CD4-positive, alpha-beta T cell treated with Interleukin-17A for 4 hours (primary cell): ENCODE measurements around the gene GALC.

Experiments used
- DNase-seq: peaks from one replicate; pipeline ENCODE4 v3.0.0-alpha.2; 2020; ENCODE audit warnings: mixed read lengths

The GALC gene

DNA sequence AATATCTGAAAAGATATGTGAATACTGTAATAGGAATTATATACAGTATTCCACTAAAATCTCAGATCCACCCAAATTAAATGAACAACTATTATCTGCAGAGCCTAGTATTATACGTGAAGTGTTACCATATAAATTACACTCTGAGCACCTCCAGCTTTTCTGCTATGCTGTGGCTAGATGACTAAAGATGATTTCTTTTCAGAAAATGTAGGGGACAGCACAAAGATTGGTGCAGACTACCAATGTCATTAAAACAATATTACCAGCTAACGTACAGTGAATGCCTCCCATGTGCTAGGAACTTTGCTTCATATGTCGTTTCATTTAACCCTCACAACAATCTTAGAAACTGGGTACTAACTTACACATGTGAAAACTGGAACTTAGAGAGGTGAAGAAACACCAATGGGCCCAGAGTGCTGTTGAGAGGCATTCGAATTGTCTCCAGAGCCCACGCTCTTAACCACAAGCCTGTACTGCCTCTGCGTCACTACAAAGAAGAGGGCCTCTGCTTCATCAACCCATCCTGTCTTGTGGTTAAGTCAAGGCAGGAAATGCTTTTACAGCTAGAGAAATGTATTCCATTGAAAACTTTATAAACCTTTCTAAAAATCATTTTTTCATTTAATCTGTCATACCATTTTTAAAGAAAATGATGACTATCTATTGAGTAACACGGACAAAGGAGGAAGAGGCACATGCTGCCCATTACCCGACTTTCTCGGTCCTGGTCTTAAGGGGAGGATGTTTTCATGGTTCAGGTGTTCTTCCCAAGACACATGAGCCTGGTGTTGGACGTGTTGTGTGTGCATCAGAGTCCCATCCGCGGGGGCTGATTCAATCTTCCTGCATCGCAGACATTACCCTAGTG is 13.2 kb upstream of the GALC start:
- peak; percentile 72 for DNase-seq

DNA sequence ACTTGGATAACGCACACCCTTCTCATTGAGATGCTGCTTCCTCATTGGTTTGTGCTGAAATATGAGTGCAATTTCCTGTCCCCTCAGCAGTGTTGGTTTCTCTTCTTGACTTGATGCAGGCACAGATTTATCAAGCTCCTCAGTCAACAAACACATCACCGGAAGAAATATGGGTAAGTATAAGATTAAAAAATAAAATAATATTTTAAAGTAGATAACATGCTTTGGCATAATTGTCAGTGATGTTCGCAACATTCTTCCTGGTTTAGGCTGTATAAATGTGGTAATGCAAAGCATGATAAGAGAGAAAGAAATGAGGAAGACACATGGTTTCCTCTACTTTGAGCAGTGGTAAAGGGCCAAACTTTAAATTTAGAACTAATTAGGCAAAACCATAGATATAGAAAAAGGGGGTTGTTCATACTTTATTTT is 12.1 kb upstream of the GALC start, which contains the start of gene GPR65:
TSS of gene GPR65 (plus strand) at position 86 of the 432 bp plus-strand sequence. CDS start 5,713 bp downstream, outside the sequence.
- peak; percentile 40 for DNase-seq

DNA sequence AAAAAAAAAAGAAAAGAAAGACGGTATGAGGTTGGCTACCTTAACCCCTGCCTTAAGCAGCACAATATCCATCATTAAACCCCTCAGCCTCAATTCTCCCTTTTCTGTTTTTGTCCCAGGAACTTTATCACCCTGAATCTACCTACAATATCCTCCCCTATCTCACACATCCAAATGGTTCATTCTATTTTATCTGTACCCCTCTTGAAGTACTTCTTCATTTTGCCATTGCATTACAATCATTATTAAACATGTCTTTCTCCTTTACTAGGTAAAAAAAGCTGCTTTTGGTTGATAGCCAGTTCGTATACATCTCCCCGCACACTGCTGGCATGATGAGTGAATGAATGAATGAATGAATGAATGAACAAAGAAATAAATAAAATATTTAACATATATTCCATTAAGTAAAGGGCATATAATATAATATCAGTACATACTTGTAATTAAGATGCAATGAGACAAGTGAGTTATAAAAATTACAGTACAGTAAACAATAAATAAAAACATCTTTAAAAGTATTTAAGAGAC is 11.6 kb upstream of the GALC start:
- DNase-seq, result no peak

DNA sequence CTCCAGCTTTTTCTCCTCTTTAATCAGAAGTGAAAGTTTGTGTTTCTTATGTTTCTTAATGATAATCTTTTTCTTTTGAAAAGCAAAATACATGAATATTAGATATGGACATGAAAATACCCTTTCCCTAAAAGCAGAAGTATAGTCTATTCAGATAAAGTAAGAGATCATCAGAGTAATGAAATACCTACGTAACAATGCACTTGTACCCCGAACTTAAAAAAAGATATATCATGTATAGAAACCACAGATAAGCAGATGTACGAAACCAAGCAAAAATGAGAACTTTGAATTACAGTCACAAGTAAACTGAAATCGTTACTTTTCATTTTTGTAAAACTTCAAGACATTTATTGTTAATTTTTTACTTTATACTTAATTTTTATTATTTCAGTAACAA is 10.4 kb upstream of the GALC start:
- no peak for DNase-seq

DNA sequence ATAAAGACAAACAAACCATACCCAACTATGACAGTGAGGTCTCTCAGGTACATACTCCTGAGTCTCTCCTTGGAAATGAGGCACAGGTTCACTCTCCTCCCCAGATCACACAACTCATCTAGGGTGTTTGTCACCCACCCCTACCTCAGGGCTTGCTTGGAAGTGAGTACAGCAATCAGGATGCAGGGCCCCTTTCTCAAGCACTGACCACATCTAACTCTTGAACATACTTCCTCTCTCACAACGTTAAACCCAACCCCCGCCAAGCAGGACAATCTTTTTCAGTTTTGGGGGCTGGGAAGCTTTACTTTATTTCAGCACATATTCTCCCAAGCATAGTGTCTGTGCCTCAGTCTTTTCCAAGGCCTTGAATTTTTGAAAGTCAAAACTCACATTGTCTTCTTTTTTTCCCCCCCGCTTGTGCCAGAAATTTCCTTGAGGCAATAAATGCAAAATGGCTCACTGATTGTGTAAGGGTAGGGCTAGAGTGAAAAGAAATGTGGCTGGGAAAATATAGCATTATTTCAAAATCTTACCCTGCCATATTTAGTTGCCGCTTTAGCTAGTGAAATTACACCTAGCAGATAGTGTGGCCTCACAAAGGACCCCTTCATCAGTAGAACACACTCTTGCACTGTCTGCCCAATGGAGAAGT is 9.6 kb upstream of the GALC start:
- peak; percentile 11 for DNase-seq

DNA sequence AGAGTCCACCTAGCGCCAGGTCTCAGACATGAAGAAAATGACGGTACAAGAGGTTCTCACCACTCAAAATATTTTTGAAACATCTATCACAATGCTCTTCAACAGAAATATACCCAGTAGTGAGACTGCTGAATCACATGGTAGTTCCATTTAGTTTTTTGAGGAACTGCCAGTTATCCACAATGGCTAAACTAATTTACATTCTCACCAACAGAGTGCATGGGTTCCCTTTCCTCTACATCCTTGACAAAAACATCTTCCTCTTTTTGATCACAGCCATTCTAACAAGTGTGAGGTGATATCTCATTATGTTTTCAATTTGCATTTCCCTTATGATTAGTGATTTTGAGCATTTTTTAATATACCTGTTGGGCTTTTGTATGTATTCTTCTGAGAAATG is 6.3 kb upstream of the GALC start:
- no peak for DNase-seq

DNA sequence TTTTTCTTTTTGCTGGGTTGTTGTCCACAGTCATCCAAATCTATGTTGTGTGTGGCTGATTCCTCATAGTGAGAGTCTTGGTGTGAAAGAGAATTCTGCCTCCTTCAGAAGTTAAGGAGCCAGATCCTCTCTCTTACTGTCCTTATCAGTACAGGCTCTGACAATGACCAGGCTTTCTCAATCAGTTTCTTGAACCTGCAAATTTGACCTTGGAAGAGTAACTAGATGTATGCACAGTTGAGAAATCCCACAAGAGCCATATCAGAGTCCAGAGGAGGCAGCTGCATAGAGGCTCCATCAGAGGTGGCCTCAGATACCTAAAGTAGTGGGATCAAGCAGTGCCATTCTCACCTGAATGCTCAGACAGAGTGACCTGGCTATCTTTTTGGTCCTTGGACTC is 5.5 kb upstream of the GALC start:
- DNase-seq, result no peak

DNA sequence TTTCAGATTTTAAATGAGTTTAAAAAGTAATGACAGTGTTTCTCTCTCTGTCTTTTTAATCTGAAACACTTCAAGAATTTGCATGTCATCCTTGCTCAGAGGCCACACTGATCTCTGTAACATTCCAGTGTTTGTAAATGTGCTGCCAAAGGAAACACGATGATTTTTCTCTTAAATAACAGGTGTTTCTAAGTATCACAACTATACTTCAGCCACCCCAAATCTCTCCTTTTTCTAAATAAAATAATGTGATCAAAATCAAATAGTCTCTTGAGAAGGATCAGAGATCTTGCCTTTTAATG is 3.3 kb upstream of the GALC start:
- DNase-seq, result no peak

DNA sequence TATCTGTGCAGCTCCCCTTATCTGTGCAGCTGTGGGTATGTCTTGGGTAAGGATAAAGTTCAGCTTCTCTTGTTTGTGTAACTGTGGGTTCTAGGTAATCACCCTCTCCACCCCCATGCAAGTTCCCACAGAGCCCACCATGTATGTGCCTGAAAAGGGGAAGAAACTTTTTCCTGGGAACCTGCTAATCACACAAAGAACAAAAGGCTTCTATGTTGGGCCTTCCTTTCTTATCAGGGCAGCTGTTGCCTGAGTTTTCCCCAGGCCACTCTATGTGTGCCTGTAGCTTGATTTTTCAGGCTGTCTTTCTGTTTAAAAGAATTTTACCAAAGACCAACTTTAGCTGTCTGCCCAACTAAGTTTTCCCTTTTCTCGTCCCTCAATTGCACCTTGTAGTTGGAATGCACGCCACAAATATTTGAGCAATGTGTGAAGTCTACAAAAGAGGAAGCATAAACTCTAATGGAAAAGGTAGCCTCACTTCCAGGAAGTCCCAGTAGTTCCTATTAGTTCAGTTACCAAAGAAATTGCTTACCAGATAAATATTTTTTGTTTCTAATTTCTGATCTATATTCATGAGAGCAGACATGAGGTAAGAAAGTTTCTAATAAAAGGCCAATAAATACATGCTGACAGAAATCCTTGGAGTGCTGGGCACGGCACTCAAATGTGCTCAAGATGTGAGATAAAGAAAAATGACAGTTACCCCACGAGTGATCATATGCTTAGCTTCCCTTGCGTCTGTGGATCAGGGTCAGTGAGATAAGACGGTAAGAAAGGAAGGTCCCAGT is 2.7 kb upstream of the GALC start:
- no peak for DNase-seq

DNA sequence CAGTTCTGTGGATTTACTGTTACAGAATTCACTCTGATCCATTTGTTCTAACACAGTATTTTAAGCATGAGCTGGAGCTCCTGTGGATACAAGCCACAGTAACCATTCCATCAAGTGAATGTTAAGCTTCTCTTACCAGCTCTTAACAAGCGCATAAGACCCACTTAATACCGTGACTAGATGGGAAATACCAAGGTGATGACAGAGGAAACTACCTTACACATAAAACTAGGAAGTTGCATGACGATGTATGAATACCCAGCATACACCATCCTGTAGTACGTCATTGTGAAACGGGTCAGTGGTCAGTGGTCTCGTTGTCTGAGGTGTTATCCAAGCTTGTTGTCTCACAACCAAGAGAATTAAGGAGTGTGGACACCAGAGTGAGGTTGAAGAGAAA is 2.0 kb upstream of the GALC start:
- no peak for DNase-seq

DNA sequence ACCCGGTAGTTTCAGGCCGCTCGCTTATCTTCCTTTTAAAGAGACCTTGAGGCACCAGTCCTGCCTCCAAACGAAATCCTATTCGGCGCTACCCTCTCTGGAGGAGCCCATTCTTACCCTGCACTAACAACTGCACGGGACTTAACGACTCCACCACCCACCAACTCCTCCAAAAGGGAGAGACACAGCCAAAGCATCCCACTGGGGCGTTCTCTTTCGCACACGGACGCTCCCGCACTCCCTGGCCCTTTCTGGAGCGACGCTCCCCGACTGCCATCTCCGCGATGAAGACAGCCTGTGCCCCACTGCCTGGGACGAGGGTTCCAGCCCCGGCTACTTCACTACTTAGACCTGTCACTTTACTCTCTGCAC is 650 bp downstream of the GALC start:
- DNase-seq, result no peak

DNA sequence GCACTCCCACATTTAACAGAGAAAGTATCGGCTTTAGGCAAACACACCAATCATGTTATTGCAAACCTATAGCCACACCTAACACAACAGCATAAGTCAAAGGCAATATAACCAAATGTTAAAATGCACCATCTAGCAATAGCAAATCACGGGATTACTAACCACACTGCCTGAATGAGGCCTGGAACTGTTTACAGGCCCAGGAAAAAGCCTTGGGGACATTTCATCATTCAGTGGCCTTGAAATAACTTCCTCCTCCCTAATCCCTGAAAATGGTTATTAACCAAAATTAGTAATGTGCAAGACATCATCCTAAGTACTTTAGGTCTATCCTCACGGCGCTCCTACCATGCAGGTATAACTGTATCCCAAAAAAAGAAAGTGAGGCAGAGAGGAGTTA is 2.3 kb downstream of the GALC start:
- no peak for DNase-seq

DNA sequence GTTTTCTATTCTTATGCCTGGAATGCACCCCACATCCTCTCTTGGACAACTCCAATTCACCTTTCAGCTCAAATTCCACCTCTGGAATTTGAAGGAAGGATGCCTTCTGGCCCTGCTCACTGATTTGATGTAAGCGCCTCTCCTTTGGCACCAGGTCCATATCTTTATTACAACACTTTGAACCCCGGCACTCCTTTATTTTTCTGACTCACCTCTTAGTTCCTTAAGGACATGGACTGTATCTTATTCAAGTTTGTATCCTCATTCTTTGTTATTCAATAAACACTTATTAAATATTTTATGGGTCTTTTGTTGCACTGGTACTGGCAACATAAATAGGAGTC is 3.1 kb downstream of the GALC start:
- no peak for DNase-seq

DNA sequence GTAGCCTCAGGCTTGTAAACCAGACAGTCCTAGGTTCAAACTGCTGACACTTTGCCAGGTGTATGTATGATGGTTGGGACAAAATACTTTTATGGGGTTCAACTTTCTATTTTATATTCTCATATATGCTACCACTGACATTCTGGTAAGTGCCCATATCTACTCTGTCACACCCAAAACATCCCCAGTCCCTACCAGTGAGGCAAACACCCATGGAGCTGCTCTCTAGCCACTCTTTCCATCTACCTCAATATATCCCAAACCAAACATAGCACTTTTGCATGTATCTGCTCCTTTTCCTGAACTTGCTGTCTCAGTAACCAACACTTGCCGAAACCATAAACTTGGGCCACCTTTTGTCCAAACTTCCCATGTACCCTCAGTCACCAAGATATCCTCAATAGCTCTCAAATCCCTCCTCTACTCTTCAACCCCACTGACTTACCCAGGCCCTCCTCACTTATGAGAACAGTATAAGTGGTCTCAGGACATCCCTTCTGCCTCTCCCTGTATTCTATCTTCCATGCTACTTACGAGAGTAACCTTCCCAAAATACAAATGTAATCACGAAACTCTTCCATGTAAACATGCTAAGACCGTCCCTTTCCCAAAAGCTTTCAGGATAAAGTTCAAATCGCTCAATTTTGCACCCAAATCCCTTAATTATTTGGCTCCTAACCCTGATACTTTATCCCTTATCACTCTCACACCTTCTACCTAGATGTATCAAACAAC is 3.6 kb downstream of the GALC start:
- DNase-seq, result no peak

DNA sequence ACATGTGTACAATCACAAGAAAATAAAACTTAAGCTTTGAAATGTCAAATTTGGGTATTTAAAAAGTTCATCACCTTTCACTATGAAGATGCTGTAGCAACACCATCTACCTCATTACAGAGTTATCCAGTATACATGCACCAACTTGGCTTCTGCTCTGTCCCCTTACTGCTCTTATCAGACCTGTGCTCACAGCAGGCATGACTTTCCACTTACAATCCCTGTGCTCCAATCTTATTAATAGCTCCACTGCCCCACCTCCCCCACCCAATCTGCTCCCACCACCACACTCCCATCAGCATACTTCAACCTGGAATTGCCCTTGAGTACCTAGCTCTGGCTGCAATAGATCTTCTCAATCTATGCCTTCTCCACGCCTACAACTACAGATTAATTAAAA is 13.3 kb downstream of the GALC start:
- DNase-seq, result no peak

DNA sequence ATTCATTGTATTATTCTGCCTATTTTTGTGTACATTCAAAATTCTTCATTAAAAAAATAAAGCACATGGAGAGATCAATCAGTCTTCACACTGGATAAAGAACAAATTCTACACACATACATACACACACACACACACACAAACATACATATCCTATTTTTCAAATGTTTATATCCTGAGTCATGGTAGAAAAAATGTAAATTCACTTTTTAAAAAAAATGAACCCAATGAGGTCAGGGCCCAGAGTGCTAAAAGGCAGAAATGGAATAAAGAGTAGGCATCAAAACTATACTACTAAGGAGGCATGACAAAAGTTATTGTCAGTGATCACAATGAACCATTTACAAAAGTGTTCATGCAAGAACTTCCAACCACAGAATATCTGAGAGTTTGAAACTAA is 17.3 kb downstream of the GALC start:
- no peak for DNase-seq

DNA sequence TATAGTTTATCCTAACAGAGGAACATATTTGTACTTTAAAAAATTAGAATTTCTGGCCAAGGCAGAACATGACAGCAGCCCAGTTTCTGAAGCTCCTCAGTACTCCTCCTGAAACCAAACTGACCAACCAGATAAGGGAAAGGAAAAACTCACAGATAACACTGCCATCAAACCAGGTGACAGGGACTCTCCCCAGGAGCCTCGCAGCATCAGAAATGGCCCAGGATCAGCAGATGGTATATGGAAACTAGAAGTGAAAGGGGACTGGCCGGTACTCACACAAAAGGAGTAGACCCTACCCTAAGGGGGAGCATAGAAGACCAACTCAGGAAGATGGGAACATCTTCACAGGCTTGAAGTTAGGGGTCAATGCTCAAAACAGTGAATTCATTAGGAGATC is 22.0 kb downstream of the GALC start:
- no peak for DNase-seq

DNA sequence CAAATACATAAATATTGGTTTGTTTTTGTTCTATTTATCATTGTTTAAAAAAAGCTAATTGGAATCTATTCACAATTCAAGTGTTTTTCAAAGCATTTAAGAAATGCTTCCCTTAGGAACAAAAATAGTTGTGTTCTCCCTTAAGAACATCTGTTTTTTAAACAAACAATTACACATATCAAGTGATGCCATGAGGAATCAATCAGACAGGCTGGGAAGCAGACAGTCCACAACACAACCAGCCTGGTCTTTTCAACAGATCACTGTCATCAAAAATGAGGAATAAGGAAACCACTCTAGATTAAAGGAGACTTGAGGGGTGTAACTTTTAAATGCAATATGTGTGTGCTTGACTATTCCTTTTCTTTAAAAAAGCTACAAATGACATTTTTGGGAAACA is 25.5 kb downstream of the GALC start:
- no peak for DNase-seq

DNA sequence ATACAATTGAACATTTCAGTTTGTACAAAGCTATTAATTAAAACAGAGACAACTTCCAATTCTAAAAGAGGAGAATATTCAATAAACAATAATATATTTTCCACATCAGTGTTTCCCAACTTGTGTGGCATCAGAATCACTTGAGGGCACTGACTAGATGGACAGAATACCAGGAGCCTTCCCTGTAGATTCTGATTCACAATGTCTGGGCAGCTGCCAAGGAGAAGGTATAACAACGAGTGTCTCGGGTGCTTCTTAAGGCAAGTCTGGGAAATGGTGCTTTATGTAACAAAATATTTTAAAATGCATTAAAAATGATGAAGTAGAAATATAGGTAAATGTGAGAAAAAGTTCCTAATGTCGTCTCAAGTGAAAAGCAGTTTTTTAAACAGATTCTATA is 26.2 kb downstream of the GALC start:
- no peak for DNase-seq

DNA sequence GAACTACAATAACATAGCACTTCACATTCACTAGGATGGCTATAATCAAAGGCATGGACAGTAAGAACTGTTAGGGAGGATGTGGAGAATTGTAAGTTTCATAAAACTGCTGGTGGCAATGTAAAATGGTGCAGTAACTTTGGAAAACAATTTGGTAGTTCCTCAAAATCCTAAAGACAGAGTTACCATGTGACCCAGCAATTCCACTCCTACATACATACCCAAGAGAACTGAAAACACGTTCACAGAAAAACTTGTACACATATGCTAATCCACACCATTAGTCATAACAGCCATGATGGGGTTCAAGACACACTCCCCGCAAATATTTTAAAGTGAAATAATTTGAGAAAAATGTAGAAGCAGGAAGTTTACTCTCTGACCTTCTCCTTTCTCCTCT is 31.7 kb downstream of the GALC start:
- no peak for DNase-seq

DNA sequence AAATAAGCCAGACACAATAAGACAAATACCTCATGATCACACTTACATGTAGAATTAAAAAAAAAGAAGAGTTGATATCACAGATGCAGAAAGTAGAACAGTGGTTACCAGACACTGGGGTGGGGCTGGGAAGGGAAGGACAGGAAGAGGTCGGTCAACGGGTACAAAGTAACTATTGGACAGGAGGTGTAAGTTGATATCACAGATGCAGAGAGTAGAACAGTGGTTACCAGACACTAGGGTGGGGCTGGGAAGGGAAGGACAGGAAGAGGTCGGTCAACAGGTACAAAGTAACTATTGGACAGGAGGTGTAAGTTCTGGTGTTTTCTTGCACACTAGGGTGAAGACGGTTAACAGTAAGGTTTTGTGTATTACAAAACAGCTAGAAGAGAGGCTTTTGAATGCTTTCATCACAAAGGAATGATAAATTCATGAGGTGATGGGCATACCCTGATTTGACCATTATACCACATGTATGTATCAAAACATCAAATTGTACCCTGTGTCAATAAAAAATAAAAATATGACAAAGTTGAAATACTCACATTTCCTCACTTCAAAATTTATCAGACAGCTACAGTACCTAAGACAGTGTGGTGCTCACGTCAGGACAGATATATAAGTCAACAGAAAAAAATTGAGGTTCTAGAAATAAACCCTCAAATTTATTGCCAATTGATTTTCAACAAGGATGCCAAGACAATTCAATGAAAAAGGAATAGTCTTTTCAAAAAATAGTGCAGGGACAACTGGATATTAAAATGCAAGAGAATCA is 32.8 kb downstream of the GALC start:
- DNase-seq, result peak; percentile 3

DNA sequence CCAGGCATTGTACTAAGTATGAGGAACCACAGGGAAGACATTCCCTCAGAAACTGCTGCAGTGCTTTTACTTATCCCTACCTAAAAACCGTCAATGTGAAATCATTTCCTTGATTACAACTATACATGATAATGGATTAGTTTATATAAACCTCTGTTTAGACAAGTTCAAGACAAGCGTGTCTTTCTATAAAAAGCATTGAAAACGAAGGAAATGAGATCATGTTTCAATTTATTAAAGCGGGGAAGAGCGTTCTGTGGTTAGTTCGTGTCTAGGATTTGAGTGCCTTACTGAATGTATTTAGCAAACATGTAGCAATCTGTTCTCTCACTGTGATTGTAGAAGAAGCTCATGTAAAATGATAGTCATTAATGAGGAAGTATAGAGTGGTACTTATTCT is 37.5 kb downstream of the GALC start:
- no peak for DNase-seq
